HG03108 (cell line): Measurements from ENCODE around the gene PFDN4.
A peak's percentile ranks its signal among the peaks of the same experiment; 100 is the strongest.
"Not testable (repeated sequence)": the region's sequence is repeated elsewhere in the genome, so short reads cannot be mapped to it uniquely, and the experiment has no call there.

Experiments used
- ATAC-seq: cut with Tn5 transposase; IDR thresholded peaks from one replicate; pipeline ENCODE4 v1.9.1; 2021; ENCODE audit warnings: moderate library complexity; ENCODE audit not compliant: unreplicated experiment

PFDN4 gene

GRCh38 chr20:54223751-54224150, 15.9 kb downstream of the PFDN4 start:
- ATAC-seq: no peak

- ATAC-seq: not testable (repeated sequence)
Measured at GRCh38 chr20:54224642-54225041, 16.8 kb downstream of the PFDN4 start.

DNA sequence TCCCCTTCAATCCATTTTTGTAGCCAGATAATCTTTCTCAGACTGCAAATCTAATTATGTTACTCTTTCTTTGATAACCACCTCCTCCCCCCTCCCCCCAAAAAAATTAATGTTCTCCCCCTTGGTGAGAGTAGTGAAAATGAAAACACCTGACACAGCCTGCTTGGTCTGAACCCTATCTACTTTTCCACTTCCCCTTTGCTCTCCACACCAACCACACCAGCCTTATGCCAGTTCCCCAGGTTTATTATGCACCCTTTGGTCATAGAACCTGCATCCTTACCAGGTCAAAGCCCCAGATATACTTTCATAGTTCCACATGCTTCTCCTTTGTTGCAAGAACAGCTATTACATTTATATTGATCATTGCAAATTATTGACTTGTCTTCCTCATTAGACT, 19.4 kb downstream of the PFDN4 start:
- peak; percentile 92 for ATAC-seq

- no peak for ATAC-seq
Measured at GRCh38 chr20:54227751-54228150, 19.9 kb downstream of the PFDN4 start.

GRCh38 chr20:54228841-54229240, 21.0 kb downstream of the PFDN4 start:
- ATAC-seq: no peak

DNA sequence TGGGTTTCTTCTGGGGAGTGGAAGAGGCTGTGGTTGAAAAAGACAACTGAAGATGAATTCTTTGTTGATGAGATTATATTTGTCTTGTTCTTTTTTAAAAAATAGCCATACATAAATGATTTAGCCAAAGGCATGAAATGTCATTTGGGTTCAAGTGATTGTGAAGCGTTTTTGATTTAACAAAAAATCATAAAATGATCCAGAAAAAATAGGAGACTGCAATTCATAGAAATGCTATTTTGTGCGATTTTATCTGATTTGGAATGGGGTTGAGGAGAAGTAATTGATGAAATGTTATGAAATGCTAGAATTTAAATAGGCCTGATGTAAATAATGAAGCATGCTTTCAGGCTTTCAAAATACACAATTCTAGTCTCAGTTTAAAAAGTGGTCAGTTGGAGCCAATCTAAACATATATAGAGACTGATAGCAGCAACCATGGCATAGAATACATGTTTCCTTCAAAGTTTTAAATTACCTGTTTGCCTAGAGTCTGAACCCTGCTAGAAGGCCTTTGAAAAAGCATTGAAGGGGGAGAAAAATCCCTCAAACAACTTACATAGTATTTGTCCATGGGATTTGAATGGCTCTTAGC, 21.8 kb downstream of the PFDN4 start:
- ATAC-seq: no peak

- ATAC-seq: no peak
Measured at GRCh38 chr20:54231036-54231435, 23.1 kb downstream of the PFDN4 start.

DNA sequence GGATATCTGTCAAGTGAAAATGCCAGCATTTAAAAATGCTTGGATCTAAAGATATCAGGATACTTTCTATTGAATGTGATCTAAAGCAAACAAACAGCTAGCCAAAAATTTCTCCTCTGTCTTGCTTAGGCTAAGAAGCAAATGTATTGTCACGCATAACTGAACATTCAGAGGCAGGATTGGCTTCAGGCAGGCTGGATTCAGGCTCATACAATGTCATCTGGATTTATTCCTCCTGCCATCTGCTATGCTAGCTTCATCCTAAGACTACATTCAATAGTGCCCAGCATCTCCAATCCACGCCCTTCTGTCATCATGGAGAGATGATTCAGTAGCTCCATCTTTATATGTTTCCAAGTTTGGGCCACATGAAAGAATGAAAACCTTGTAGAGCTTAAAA, 27.1 kb downstream of the PFDN4 start:
- no peak for ATAC-seq

- no peak for ATAC-seq
Measured at GRCh38 chr20:54237116-54237943, 29.4 kb downstream of the PFDN4 start.

DNA sequence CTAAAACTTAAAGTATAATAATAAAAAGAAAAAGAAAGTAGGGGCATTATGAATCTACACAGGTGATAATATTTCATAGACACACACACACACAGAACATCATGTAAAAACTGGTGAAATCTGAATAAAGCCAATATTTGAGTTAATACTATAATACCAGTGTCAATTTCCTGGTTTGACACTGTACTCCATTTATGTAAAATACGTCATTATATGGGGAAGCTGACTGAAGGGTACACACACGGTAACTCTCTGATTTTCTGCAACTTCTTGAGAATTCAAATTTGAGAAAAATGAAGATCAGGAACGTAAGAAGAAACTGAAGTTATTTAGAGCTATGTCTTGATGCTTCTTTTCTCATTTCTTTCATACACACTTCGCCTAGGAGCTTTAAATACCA, 36.2 kb downstream of the PFDN4 start:
- ATAC-seq: no peak

DNA sequence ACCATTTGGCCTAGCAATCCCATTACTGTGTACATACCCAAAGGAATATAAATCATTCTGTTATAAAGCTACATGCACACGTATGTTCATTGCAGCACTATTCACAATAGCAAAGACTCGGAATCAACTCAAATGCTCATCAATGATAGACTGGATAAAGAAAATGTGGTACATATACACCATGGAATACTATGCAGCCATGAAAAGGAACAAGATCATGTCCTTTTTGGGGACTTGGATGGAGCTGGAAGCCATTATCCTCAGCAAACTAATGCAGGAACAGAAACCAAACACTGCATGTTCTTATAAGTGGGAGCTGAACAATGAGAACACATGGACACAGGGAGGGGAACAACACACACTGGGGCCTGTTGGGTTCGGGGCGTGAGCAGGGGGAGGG, 40.8 kb downstream of the PFDN4 start:
- not testable (repeated sequence) for ATAC-seq

DNA sequence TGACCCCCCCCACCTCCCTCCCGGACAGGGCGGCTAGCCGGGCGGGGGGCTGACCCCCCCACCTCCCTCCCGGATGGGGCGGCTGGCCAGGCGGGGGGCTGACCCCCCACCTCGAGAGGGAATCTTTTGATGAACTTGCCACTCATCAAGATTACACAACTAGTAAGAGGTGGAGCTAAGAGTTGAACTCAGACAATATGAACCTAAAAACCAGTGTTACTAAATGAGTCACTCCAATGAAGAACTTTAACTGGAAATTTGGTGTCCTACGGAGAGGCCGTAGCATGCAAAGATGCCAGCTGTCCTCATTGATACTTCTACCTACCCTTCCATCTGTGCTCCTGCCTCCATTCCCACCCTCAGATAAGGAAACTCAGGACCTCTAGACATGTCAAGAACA, 42.8 kb downstream of the PFDN4 start:
- ATAC-seq: no peak

DNA sequence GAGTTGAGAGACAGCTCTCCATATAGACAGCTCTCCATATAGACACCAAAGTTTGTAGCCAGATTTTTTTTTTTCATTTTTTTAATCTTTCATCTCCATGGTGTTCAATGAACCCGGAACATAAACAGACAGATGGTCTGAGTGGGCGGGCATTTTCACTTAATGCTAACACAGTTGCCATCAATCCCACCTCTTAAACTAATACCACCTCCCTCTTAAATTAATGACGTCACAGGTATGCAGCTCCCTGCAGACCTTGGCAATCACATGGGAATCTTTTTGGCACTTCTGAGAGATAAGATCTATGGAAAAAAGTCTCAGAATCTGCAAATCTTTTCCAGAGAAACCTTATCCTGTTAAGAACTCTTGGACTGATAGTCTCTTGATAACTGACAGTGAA, 43.2 kb downstream of the PFDN4 start:
- no peak for ATAC-seq

DNA sequence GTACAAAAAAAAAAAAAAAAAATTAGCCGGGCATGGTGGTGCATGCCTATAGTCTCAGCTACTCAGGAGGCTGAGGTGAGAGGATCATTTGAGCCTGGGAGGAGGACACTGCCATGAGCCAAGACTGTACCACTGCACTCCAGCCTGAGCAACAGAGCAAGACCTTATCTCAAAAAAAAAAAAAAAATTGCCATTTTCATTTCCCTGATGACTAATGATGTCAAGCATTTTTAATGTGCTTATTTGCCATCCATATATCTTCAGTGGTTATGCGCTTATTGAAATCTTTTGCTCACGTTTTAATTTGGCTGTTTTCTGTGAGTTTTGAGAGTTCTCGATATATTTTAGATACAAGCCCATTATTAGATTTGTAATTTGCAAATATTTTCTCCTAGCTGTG, 46.7 kb downstream of the PFDN4 start:
- no peak for ATAC-seq

DNA sequence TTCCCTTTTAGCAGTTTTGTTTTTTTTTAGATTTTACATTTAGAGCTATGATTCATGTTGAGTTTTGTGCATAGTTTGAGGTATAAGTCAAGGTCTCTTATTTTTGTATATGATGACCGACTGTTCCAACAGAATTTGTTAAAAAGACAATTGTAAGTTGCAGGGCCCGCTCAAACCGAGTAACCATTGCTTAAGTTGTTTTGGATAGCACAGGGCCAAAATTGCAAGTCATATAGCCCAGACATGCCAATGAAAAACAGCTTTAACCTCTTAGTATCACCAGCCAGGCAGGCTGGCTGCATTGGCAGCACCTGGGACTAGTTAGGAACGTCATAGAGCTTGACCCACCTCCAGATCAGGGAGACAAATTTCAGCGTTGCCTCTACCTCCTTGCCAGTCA, 47.3 kb downstream of the PFDN4 start:
- no peak for ATAC-seq

DNA sequence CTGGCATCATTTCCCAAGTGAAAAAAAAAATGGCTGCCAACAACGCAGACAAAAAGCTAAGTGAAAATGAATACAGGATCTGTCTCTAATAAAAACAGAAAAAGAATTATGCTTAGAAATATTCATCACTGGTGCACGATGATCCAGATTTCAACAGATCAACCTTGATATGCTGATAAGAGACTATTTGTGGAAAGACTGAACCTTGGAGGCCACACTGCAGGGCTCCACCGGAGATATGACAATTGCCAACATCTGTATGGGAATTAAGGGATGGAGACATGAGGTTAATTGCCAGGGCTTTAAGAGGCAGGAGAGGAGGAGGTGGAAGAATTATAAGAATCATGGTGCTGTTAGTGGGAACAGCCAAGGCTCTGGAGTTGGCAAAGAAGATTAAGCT, 48.3 kb downstream of the PFDN4 start:
- no peak for ATAC-seq

DNA sequence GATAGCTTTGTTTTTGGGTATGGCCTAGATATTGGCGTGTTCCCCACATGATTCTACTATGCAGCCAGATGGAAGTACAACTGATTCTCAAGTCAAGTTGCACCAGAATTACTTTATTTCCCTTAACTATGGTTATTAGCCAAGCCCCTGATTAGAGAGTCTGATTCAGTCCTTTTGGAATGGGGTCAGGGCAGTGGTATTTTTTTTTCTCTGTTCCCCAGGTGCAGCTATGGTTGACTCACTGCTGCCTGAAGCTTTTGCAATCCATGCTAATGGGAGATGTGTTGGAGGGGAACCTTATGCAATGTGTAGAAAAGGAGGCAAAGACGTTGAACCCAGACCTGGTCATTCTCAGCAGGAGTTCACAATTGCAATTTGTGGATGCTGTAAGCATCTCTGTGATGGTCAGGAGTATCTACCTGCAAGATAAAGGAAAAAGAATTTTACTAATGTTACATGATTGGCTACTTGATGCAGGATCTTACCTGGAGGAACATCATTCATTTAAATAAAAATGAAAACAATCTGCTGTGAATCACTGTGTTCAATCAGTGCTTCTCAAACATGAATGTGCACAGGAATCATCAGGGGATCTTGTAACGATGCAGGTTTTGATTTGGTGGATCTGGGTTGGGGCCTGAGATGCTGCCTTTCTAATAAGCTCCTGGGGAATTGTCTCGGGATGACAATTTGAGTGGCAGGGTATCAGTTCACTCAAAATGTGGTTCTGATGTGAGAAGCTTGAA, 49.4 kb downstream of the PFDN4 start:
- no peak for ATAC-seq

DNA sequence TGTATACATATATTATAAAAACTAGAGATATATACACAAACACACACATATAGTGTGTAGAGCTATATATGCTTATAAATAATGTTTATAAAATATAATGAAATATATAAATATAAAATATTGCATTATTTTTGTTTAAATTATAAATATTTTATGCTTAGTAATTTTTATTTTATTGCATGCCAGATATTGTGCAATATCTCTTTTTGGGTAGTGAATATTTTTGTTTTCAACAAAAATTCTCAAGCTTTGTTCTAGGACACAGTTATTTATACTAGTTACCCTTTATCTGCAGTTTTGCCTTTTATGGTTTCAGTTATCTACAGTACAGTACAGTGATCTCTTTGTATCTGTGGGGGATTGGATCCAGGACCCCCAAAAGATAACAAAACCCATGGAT, 52.2 kb downstream of the PFDN4 start:
- no peak for ATAC-seq

DNA sequence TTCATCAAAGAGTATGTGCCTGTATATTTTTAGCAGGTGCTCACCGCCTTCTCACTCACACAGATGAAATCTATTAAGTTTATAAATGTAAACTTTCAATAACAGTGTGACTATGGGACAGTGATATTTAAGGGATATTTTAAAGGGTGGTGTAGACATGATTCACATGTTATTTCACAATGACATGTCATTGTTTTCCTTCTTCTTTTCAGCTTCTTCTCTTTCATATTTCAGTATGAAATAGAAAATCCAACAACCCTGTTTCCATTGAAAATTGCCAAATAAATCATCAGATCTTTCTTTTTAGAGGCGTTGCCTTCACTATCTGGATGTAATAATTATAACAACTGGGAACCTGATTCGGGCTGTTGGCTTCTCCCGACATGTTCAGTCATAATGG, 54.8 kb downstream of the PFDN4 start:
- ATAC-seq: no peak

DNA sequence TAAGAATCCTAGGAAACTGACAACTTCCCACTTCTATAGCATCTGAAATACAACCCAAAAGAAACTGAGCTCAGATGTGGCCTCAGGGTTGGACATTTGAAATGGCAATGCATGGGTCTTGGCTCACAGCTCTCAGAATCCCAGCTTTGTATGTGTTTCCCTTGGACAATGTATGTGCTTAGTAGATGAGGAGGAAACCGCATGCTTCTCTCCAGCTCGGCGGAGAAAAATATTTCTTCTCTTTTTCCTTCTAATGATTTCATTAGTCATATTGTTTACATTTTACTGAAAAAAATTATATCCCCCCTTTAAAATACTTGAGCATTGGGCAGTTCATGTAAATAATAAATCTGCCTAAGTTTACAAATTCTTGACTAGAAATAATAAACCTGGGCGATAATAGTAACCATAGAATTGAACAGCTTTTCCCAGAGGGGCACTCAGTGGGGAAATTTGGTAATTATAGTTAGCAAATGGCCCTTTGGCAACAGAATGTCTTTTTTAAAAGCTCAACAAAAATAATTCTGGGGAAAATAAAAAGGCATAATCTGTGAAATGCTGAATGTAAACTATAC, 55.3 kb downstream of the PFDN4 start:
- no peak for ATAC-seq

GRCh38 chr20:54265791-54266190, 57.9 kb downstream of the PFDN4 start:
- ATAC-seq: not testable (repeated sequence)

GRCh38 chr20:54266844-54267243, 59.0 kb downstream of the PFDN4 start:
- no peak for ATAC-seq
